GM12865 (cell line): ENCODE results near the gene VWA3A.
"Not testable (repeated sequence)": the region's sequence is repeated elsewhere in the genome, so short reads cannot be mapped to it uniquely, and the experiment has no call there.

Experiments used
- DNase-seq: peaks from one replicate; pipeline ENCODE4 v3.0.0; 2010; ENCODE audit warnings: low read depth
- H3K4me3 ChIP-seq: 2 replicates; pipeline ENCODE4 v1.5.1; 2011; ENCODE audit warnings: mild to moderate bottlenecking, low read depth, low read length, control low read depth
- CTCF ChIP-seq: IDR thresholded peaks from 2 replicates; pipeline ENCODE4 v1.5.1; 2011; ENCODE audit warnings: low read length, control low read depth, low read depth, inconsistent platforms; ENCODE audit not compliant: insufficient read depth; ENCODE audit errors: missing control alignments

Gene VWA3A

GRCh38 chr16:22109258-22109898 lies 17.0 kb downstream of the VWA3A start:
- DNase-seq, result peak; percentile 15
- H3K4me3 ChIP-seq, result no peak overlapping the region
- no peak for TF ChIP-seq CTCF

GRCh38 chr16:22111629-22112028 lies 19.3 kb downstream of the VWA3A start:
- not testable (repeated sequence) for H3K4me3 ChIP-seq, DNase-seq

- TF ChIP-seq CTCF, result no peak
- no peak overlapping the region for H3K4me3 ChIP-seq
- no peak for DNase-seq
Observed at GRCh38 chr16:22116095-22116700, 23.9 kb downstream of the VWA3A start.

- DNase-seq, result no peak
Observed at GRCh38 chr16:22117609-22118008, 25.3 kb downstream of the VWA3A start.

DNA sequence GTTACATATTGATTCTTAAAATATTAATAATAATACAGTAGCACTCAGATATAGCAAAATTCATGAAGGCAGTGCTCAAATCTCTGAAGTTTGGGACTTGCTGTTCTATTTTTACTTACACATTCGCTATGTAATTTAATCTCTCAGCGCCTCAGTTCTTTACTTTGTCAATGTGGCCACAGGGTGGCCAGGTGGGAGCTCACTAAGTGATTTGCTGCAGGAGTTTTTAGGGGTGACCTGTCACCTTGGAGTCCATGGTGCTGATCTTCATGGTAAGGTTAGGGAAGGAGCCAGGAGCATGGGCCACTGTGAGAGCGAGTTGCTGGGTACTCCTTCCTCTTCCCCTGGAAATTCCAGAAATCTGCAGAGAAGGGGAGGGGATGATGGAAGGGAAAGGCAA lies 28.1 kb downstream of the VWA3A start:
- no peak for TF ChIP-seq CTCF
- no peak for DNase-seq
- H3K4me3 ChIP-seq, result no peak overlapping the region

More at GRCh38 chr16:22117609-22118008, 25.3 kb downstream of the VWA3A start:
- no peak overlapping the region for H3K4me3 ChIP-seq
- TF ChIP-seq CTCF, result no peak

DNA sequence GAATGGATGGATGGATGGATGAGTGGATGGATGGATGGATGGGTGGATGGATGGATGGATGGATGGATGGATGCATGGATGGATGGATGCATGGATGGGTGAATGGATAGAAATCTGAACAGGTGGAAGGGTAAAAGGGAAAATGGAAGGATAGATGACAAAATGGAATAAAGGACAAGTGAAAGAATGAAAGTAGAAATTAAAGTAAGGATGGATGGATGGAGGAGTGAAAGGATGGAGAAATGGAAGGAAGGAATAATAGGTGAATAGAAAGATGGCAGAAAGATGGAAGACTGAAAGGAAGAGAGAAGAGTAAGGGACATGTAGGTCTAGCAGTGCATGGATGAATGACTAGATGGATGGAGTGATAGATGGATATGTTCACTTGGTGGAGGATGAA lies 29.9 kb downstream of the VWA3A start:
- H3K4me3 ChIP-seq, result no peak overlapping the region
- TF ChIP-seq CTCF, result no peak
- DNase-seq, result no peak

GRCh38 chr16:22123146-22123545 lies 30.8 kb downstream of the VWA3A start:
- TF ChIP-seq CTCF, result no peak
- DNase-seq, result peak; percentile 16
- no peak overlapping the region for H3K4me3 ChIP-seq
